ENCODE measurements around the gene SRPX.

The SRPX gene

GRCh38 chrX:38108364-38108763, 112.3 kb downstream of the SRPX start:
- TF ChIP-seq, protein P1, sequence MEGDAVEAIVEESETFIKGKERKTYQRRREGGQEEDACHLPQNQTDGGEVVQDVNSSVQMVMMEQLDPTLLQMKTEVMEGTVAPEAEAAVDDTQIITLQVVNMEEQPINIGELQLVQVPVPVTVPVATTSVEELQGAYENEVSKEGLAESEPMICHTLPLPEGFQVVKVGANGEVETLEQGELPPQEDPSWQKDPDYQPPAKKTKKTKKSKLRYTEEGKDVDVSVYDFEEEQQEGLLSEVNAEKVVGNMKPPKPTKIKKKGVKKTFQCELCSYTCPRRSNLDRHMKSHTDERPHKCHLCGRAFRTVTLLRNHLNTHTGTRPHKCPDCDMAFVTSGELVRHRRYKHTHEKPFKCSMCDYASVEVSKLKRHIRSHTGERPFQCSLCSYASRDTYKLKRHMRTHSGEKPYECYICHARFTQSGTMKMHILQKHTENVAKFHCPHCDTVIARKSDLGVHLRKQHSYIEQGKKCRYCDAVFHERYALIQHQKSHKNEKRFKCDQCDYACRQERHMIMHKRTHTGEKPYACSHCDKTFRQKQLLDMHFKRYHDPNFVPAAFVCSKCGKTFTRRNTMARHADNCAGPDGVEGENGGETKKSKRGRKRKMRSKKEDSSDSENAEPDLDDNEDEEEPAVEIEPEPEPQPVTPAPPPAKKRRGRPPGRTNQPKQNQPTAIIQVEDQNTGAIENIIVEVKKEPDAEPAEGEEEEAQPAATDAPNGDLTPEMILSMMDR (conservative IDR thresholded peaks at IDR 0.05; ENCODE audit: low read depth, low read length), result no peak
- DNase-seq (ENCODE audit: low read depth), result peak; percentile 56

GRCh38 chrX:38106991-38107655, 113.5 kb downstream of the SRPX start:
- H3K4me3 ChIP-seq (ENCODE audit: low read depth, low read length), result no peak overlapping the region
- DNase-seq (ENCODE audit: low read depth), result no peak
- TF ChIP-seq, protein P1 (conservative IDR thresholded peaks at IDR 0.05; ENCODE audit: low read depth, low read length), result no peak

More at GRCh38 chrX:38108364-38108763, 112.3 kb downstream of the SRPX start:
- no peak overlapping the region for H3K4me3 ChIP-seq (ENCODE audit: low read depth, low read length)

- TF ChIP-seq, protein P1 (conservative IDR thresholded peaks at IDR 0.05; ENCODE audit: low read depth, low read length), result no peak
- DNase-seq (ENCODE audit: low read depth), result no peak
- H3K4me3 ChIP-seq (ENCODE audit: low read depth, low read length), result no peak overlapping the region
Measured at GRCh38 chrX:38105216-38105725, 115.4 kb downstream of the SRPX start.

DNA sequence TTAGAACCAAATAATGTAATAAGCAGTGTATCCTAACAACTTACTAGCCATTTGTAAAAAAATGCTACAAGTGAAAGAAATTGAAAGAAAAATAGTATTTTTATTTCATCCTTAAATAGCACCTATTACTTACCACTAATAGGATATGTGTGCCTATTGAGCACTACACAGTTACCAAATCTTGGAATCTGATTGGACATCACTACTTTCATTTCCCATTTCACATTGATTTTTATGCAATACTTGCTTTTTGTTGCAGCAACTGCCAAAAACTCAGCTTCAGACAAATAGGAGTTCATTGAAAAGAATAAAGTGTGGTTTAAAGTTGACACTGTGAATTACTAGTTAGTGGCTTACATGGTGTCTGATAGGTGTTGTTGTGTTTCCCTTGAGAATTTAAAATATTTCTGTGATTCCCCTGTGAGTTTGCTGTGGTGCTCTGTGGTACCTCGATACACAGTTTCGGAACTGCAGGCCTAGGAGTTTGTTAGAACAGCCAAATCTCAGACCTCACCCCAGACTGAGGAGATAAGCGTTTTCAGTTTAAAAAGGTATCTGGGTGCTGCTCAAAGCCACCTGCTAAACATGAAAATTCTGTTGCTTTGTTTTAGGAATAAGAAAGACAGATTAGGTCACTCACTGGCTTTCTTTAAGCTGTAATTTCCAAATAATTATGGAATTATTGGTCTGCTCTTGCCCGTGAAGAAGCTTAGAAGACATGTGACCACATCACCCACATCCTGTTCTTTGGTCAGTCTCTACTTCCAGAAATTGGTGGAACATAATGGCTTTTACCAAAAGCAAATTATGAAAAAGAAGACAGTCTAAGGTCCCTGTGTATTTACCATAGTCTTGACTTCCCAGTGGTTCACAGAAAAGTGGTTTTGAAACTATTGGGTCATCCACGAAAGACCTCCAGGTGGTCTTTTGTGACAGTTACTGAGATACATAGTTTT, 116.5 kb downstream of the SRPX start:
- TF ChIP-seq, protein P1 (conservative IDR thresholded peaks at IDR 0.05; ENCODE audit: low read depth, low read length), result no peak
- DNase-seq (ENCODE audit: low read depth), result no peak
- no peak overlapping the region for H3K4me3 ChIP-seq (ENCODE audit: low read depth, low read length)

- H3K4me3 ChIP-seq (ENCODE audit: low read depth, low read length), result no peak overlapping the region
- DNase-seq (ENCODE audit: low read depth), result no peak
- TF ChIP-seq, protein P1 (conservative IDR thresholded peaks at IDR 0.05; ENCODE audit: low read depth, low read length), result no peak
Measured at GRCh38 chrX:38102875-38103274, 117.8 kb downstream of the SRPX start.

DNA sequence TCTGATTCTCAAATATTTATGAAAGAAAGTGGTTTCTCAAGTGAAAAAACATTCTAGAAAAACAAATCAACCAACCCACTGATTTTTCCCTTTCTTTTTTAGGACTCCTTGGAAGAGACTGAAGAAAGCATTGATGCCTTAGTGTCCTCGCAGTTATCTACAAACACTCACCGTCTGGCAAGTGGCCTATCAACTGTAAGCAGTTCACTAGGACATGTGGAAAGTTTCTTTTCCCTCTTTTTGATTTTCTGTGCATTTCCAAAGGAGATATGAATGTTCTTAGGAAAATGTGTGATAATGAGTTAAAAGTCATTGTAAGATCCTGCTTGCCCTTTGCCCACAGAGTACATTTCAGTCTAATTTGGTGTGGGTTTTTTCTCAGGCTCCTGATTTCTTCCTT, 118.4 kb downstream of the SRPX start:
- TF ChIP-seq, protein P1 (conservative IDR thresholded peaks at IDR 0.05; ENCODE audit: low read depth, low read length), result no peak
- no peak for DNase-seq (ENCODE audit: low read depth)

More for the DNA sequence above, 118.4 kb downstream of the SRPX start:
- no peak overlapping the region for H3K4me3 ChIP-seq (ENCODE audit: low read depth, low read length)
